ENCODE measurements around the gene PXMP4.

The PXMP4 gene

GRCh38 chr20:33667676-33668465, 52.2 kb downstream of the PXMP4 start:
- DNase-seq: peak; percentile 81

GRCh38 chr20:33667245-33667675, 52.9 kb downstream of the PXMP4 start:
- peak; percentile 45 for DNase-seq

GRCh38 chr20:33666293-33667244, 53.5 kb downstream of the PXMP4 start, which contains the start of gene ACTL10:
Gene ACTL10 (plus strand): TSS chr20:33666943. CDS start chr20:33667498, 555 bp downstream.
- peak; percentile 90 for DNase-seq

GRCh38 chr20:33664762-33665144, 55.4 kb downstream of the PXMP4 start:
- DNase-seq: no peak

GRCh38 chr20:33664085-33664761, 55.9 kb downstream of the PXMP4 start:
- DNase-seq: no peak

- DNase-seq: peak; percentile 84
Measured at GRCh38 chr20:33663161-33664084, 56.7 kb downstream of the PXMP4 start.

GRCh38 chr20:33662172-33662571, 57.9 kb downstream of the PXMP4 start, which contains the start of gene C20orf144:
Gene C20orf144 (plus strand): TSS chr20:33662327. CDS start chr20:33662346, 19 bp downstream.
- DNase-seq: no peak

GRCh38 chr20:33660685-33661058, 59.4 kb downstream of the PXMP4 start:
- DNase-seq: no peak

- DNase-seq: no peak
Measured at GRCh38 chr20:33660035-33660684, 60.0 kb downstream of the PXMP4 start.

GRCh38 chr20:33659341-33660034, 60.6 kb downstream of the PXMP4 start:
- no peak for DNase-seq

- DNase-seq: no peak
Measured at GRCh38 chr20:33658929-33659328, 61.2 kb downstream of the PXMP4 start.

- DNase-seq: no peak
Measured at GRCh38 chr20:33658510-33658909, 61.6 kb downstream of the PXMP4 start.

- DNase-seq: no peak
Measured at GRCh38 chr20:33657704-33658095, 62.4 kb downstream of the PXMP4 start.

- DNase-seq: no peak
Measured at GRCh38 chr20:33656783-33657703, 63.1 kb downstream of the PXMP4 start.

GRCh38 chr20:33656010-33656782, 63.9 kb downstream of the PXMP4 start:
- DNase-seq: no peak

GRCh38 chr20:33655164-33655563, 64.9 kb downstream of the PXMP4 start:
- DNase-seq: no peak

GRCh38 chr20:33654680-33655161, 65.4 kb downstream of the PXMP4 start:
- no peak for DNase-seq

- no peak for DNase-seq
Measured at GRCh38 chr20:33653900-33654596, 66.1 kb downstream of the PXMP4 start.

Measured in CD4-positive, alpha-beta T cell treated with Interleukin-10 for 1 hour (primary cell).